GM21381 (cell line): ENCODE data around the gene RFXAP.

ENCODE experiments used
- ATAC-seq: cut with Tn5 transposase; IDR thresholded peaks from one replicate; pipeline ENCODE4 v1.9.1; 2021; ENCODE audit warnings: mild to moderate bottlenecking, moderate library complexity; ENCODE audit not compliant: unreplicated experiment

RFXAP gene

DNA sequence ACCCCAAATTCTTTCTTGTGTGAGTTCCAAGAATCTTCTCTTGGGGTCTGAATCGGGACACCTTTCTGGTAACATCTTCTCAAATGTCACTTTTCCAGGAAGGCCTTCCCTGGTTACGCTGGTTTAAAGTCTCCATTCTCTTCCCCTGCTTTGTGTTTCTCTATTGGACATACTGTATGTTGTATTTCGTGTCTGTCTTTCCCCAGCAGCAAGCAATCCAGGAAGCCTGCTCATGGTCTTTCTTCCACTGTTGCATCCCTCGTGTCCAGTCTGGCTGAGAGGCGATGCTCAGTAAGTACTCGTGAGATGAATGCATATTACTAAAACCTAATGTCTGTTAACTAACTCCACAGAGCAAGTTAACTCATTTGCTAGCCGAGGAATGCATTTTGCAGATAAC, 43.7 kb downstream of the RFXAP start:
- ATAC-seq, result no peak

GRCh38 chr13:36865265-36865664, 46.2 kb downstream of the RFXAP start:
- ATAC-seq, result no peak

- no peak for ATAC-seq
These were observed 47.2 kb downstream of the RFXAP start for GRCh38 chr13:36866232-36866631.

DNA sequence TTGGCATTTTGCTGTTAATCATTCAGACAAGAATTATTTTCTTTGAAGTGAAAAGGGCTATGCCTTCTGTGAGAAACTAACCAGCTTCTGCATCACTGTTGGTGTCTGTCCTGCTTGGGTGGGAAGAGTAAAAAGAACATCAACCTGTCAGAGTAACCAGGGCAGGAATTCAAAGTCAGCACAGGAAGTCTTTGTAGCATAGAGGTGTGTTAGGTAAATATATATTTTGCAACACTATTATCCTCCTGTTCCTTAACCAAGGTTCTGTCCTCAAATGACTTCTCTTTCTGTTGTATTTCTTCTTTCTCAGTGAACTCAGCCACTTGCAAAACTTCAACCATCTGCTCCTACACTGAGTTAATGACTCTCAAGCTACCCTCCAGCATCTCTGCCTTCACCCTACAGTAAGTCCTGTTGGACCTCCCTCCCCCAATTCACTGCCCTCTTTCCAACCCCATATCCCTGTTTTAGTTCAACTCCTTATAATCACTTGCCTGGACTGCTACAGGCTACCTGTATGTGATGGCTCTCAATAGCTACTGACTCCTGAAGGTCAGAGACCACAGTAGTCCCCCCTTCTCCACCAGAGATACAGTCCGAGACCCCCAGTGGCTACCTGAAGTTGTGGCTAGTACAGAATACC, 51.1 kb downstream of the RFXAP start:
- ATAC-seq, result no peak

DNA sequence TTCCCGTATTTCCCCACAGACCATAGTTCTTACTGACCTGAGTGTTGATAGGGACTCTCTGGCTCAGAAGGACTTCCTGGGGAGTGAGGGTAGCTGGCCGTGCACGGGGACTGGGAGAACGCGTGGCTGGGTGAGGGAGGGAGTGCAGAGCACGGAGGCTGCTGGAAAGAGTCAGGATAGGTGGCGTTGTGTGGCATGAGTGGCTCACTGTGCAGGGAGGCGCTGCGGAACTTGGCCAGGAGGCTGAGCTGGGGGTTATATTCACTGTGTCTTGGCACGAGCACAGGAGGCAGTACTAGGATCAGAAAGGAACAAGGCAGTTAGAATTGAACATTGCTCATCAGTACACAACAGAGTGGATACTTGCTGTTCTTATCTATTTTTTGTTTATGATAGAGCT, 53.6 kb downstream of the RFXAP start:
- ATAC-seq, result no peak

DNA sequence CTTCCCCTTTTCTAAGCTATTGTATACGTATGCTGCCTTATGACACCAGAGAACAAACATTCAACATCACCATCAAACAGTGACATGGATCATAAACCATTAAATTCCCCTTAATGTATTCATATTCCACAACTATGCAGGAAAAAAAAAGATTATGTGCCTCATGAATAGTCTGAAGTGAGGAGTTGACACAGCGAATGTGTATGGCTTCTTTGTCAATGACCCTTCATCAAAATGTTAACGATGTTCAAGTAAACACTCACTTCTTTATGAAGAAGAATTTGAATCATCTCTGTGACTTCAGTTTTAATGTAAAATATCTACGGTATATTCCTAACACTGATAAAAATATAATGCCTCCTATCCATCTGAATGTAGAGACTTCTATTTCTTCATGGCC, 56.4 kb downstream of the RFXAP start:
- no peak for ATAC-seq

- ATAC-seq, result no peak
These were observed 56.9 kb downstream of the RFXAP start for GRCh38 chr13:36875961-36876360.
